ENCODE results near the gene CAPN1. TPM values are rescaled to one million over a fixed set of nuclear protein-coding genes. Genes with fewer than 3 reads are reported as not detected.

CAPN1 gene
- total and polyA plus RNA-seq, 2 of the 4 experiments (the other 2 are of a cell fraction), result 110 to 182 TPM

DNA sequence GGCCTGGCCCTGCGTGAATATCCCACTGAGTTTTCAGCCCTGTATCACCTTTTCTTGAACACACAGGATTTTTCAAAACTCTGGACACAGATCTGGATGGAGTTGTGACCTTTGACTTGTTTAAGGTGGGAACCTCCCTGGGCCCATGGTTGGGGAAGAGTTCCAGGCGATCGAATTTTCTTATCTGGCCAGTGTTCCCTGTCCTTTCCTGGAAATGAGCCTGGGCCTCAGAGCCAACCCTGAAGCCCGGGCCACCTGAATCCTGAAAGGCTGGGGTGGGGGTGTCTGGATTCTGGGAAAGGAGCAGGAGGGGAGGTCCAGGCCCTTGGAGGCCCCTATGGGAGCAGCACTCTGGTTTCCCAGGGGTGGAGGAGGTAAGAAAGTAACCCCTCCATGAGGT lies 29.0 kb downstream of the CAPN1 start:
- TF ChIP-seq NFE2L2 (IDR thresholded peaks at IDR 0.05; ENCODE audit: low read depth, low read length) (no peak), POLR2A (IDR thresholded peaks at IDR 0.05; ENCODE audit: low read depth, low read length) (no peak), MAZ (IDR thresholded peaks at IDR 0.05; ENCODE audit: borderline replicate concordance, low read depth, low read length) (no peak)
- Histone ChIP-seq H3K27me3 (ENCODE audit: control insufficient read depth, insufficient read depth, low read length) (no peaks in the 10 kb centered on the region), H2BK15ac (ENCODE audit: low read depth, low read length) (no peak overlapping the region), H3K9me1 (ENCODE audit: insufficient read depth, low read length) (peaks cover 4% of the 10 kb centered on the region; the same call in 1 of the 2 replicates), H4K91ac (ENCODE audit: insufficient read depth, low read depth, low read length) (no peak overlapping the region), H2AK9ac (replicated peaks; ENCODE audit: low read depth, low read length, poor library complexity) (no peak overlapping the region), H3K9ac (ENCODE audit: low read depth, low read length) (no peak overlapping the region), H3K4ac (ENCODE audit: low read depth, low read length) (no peak overlapping the region), H3K56ac (ENCODE audit: extremely low read depth, insufficient read depth, low read length) (no peak overlapping the region), H2BK120ac (ENCODE audit: low read depth, low read length) (no peak overlapping the region), H3K14ac (replicated peaks; ENCODE audit: low read depth, low read length) (no peak overlapping the region), H2BK5ac (ENCODE audit: low read depth, low read length, poor library complexity, severe bottlenecking) (no peak overlapping the region), H4K8ac (ENCODE audit: low read depth in 2 of 2, low read length in 2 of 2) (no peak overlapping the region), H2AK5ac (ENCODE audit: low read depth, low read length) (no peak overlapping the region), H4K5ac (ENCODE audit: low read depth, low read length) (no peak overlapping the region), H3K4me2 (ENCODE audit: low read depth, low read length) (no peak overlapping the region), H3K23ac (ENCODE audit: low read depth, low read length) (no peak overlapping the region), H3K9me3 (ENCODE audit: control insufficient read depth, insufficient read depth, low read length) (no peaks in the 10 kb centered on the region), H3K79me1 (ENCODE audit: low read depth in 1 of 2, low read length in 2 of 2) (peaks cover 0 to 8% of the 10 kb centered on the region in 2 experiments; a peak in 1 of 4 replicates), H2BK20ac (ENCODE audit: low read depth, low read length) (no peak overlapping the region), H3K4me1 (ENCODE audit: control insufficient read depth, insufficient read depth, low read length) (peaks cover 5% of the 10 kb centered on the region), H3K36me3 (ENCODE audit: control insufficient read depth, insufficient read depth, low read length) (peaks cover 51% of the 10 kb centered on the region), H3K18ac (ENCODE audit: low read depth, low read length) (no peak overlapping the region), H2AFZ (replicated peaks; ENCODE audit: low read length, poor library complexity) (no peak overlapping the region), H4K20me1 (ENCODE audit: insufficient read depth, low read length) (peaks cover 3% of the 10 kb centered on the region; the same call in 1 of the 2 replicates), H3K27ac (ENCODE audit: insufficient read depth, low read length) (no peak overlapping the region), H3K4me3 (ENCODE audit: insufficient read depth, low read depth, low read length) (no peak overlapping the region)
- intact Hi-C loops (cut with micrococcal nuclease), result no loop called here
- ATAC-seq (ENCODE audit: low read depth), result no peak
- no TSS peak for BruUV-seq (replicated peaks)
- no peak for DNase-seq
- dilution Hi-C loops (cut with HindIII; ENCODE audit: low sequenced_read_pairs, unreplicated experiment), result no loop called here
- 80% methylated on average over 2 of the region's 4 CpGs; no CpG with 5 or more reads in 1 of the 2 experiments for WGBS, 2 experiments (ENCODE audit: extremely low coverage in 2 of 2, insufficient read length in 1 of 2)
- in situ Hi-C loops (cut with MboI; ENCODE audit: low sequenced_read_pairs), result no loop called here
- ChIA-PET CTCF (no interaction called here), POLR2A (ENCODE audit: unreplicated experiment) (no interaction called here)
